HG03520 (cell line): ENCODE results near the gene PLXNC1.

ENCODE experiments used
- ATAC-seq: cut with Tn5 transposase; IDR thresholded peaks from one replicate; pipeline ENCODE4 v1.9.1; 2021; ENCODE audit warnings: mild to moderate bottlenecking, moderate library complexity; ENCODE audit not compliant: unreplicated experiment

The PLXNC1 gene

GRCh38 chr12:94229902-94230301 lies 81.5 kb downstream of the PLXNC1 start:
- ATAC-seq, result no peak

- ATAC-seq, result no peak
These were observed 82.1 kb downstream of the PLXNC1 start for GRCh38 chr12:94230357-94230905.

- ATAC-seq, result no peak
These were observed 83.3 kb downstream of the PLXNC1 start for GRCh38 chr12:94231709-94232108.

- ATAC-seq, result no peak
These were observed 87.5 kb downstream of the PLXNC1 start for GRCh38 chr12:94235848-94236247.

GRCh38 chr12:94239332-94239993 lies 91.1 kb downstream of the PLXNC1 start:
- ATAC-seq, result no peak

GRCh38 chr12:94240171-94240570 lies 91.8 kb downstream of the PLXNC1 start:
- ATAC-seq, result peak; percentile 83

GRCh38 chr12:94242901-94243300 lies 94.5 kb downstream of the PLXNC1 start:
- no peak for ATAC-seq

GRCh38 chr12:94244165-94245133 lies 96.1 kb downstream of the PLXNC1 start:
- no peak for ATAC-seq

GRCh38 chr12:94245631-94246383 lies 97.4 kb downstream of the PLXNC1 start:
- ATAC-seq, result no peak

GRCh38 chr12:94247246-94247645 lies 98.9 kb downstream of the PLXNC1 start:
- no peak for ATAC-seq

- no peak for ATAC-seq
These were observed 100.2 kb downstream of the PLXNC1 start for GRCh38 chr12:94248582-94248981.

GRCh38 chr12:94250130-94250529 lies 101.8 kb downstream of the PLXNC1 start:
- ATAC-seq, result no peak

- ATAC-seq, result no peak
These were observed 105.9 kb downstream of the PLXNC1 start for GRCh38 chr12:94254270-94254669.

- ATAC-seq, result no peak
These were observed 106.6 kb downstream of the PLXNC1 start for GRCh38 chr12:94255006-94255405.

GRCh38 chr12:94255428-94255827 lies 107.1 kb downstream of the PLXNC1 start:
- ATAC-seq, result no peak

GRCh38 chr12:94258593-94258992 lies 110.2 kb downstream of the PLXNC1 start:
- peak; percentile 62 for ATAC-seq

GRCh38 chr12:94260017-94260416 lies 111.6 kb downstream of the PLXNC1 start:
- ATAC-seq, result no peak

GRCh38 chr12:94260717-94261116 lies 112.3 kb downstream of the PLXNC1 start:
- ATAC-seq, result no peak

- no peak for ATAC-seq
These were observed 112.7 kb downstream of the PLXNC1 start for GRCh38 chr12:94261119-94261518.

- no peak for ATAC-seq
These were observed 113.4 kb downstream of the PLXNC1 start for GRCh38 chr12:94261786-94262185.
